GM18502 (cell line): Measurements from ENCODE around the gene MEGF9.

Source experiments
- ATAC-seq: cut with Tn5 transposase; IDR thresholded peaks from one replicate; pipeline ENCODE4 v1.9.1; 2021; ENCODE audit warnings: mild to moderate bottlenecking; ENCODE audit not compliant: unreplicated experiment, poor library complexity

MEGF9 gene

DNA sequence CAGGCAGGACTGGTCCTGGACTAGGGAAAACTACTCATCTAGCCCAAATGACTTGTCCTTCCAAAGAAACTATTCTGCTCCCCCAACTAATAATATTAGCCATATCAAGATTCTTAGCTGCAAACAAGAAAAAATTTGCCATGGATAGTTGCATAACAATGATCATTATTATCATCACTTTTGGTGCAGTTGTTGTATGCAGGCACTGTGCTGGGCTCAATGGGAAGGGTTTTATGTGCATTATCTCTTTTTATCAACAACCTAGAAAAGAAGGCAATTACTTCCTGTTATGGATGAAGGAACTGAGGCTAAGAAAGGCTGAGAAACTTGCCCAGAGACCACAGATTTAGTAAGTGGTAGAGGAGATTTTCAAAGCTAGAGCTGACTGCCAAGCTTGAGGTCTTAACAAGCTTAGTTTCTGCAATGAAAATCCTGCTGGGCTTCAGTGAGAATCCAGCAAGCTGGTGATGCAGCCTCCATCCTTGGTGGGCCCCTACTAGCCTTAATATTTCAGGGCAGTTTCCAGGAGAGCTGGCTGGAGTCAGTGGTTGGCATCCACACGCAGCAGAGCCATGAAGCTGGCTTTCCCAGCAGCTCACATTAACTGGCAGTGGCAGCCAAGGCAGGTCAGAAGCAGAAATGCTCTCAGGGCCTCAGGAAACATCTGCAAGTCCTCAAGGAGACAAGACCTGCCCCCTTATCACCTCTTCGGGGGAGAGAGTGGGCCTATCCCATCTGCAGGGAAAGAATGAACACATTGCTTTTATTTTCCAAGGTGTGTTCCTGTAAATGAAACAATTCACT lies 20.5 kb upstream of the MEGF9 start:
- ATAC-seq: no peak

GRCh38 chr9:120733190-120733589 lies 18.9 kb upstream of the MEGF9 start:
- no peak for ATAC-seq

GRCh38 chr9:120730654-120731514 lies 16.6 kb upstream of the MEGF9 start:
- no peak for ATAC-seq

- no peak for ATAC-seq
These were observed 15.5 kb upstream of the MEGF9 start for GRCh38 chr9:120729791-120730241.

- ATAC-seq: no peak
These were observed 12.2 kb upstream of the MEGF9 start for GRCh38 chr9:120726484-120726883.

- ATAC-seq: no peak
These were observed 11.6 kb upstream of the MEGF9 start for GRCh38 chr9:120725907-120726306.

GRCh38 chr9:120724757-120725400 lies 10.6 kb upstream of the MEGF9 start:
- no peak for ATAC-seq

DNA sequence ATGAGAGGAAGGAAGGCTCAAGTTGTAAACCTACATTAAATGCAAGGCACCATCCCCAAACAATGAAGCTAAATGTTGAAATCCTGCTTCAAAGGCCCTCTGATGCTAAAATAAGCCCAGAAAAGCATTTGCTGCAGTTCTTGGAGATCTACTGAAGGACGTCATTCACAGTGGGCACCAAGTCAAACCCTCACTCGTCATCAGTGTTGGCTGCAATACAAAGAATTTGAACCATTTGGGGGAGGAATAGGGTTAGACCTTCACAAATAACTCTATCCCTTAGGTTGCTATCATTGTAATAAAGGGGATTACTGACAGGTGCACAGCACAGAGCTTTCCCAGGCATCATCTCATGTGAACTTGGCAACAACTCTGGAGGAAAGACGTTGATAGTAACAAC lies 9.3 kb upstream of the MEGF9 start:
- no peak for ATAC-seq

- no peak for ATAC-seq
These were observed 6.1 kb upstream of the MEGF9 start for GRCh38 chr9:120720404-120720803.

GRCh38 chr9:120718316-120718715 lies 4.0 kb upstream of the MEGF9 start:
- ATAC-seq: no peak

DNA sequence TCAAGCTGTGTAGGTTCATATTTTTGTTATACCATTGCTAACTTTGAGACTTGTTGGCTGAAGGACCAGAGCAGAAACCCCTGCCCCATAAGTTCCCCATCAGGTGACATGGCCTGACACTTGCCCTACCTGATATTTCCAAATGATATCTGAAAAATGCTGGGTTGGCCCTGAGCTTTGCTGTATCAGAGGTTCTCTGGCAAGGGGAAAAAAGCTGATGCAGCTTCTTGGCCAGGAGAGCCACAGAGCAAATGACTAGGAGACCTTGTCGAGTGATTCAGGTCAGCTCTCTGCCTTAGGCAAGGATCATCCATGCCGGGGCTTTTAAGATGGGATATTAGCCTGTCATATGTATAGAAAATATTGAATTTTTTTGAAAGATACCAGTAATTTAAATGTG lies 2.9 kb upstream of the MEGF9 start:
- no peak for ATAC-seq

DNA sequence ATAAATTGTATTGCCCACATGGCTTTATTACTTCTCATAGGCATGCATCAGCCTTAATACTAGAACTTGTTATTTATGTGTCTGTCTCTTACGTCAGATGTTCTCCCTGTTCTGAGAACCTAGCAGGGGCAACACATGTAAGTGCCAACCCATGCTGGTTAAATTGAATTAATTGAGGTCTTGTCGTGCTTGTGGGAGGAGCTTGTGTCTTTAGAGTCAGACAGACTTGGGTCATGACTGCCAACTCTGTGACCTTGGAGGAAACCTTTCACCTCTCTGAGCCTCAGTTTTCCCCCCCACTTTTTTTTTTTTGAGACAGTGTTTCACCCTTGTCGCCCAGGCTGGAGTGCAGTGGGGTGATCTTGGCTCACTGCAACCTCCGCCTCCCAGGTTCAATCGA lies 2.2 kb upstream of the MEGF9 start:
- ATAC-seq: no peak

- no peak for ATAC-seq
These were observed 1.2 kb upstream of the MEGF9 start for GRCh38 chr9:120715389-120715924.

- peak; percentile 39 for ATAC-seq
These were observed 647 bp upstream of the MEGF9 start for GRCh38 chr9:120714846-120715388.

- no peak for ATAC-seq
These were observed 798 bp downstream of the MEGF9 start for GRCh38 chr9:120713257-120714087.

DNA sequence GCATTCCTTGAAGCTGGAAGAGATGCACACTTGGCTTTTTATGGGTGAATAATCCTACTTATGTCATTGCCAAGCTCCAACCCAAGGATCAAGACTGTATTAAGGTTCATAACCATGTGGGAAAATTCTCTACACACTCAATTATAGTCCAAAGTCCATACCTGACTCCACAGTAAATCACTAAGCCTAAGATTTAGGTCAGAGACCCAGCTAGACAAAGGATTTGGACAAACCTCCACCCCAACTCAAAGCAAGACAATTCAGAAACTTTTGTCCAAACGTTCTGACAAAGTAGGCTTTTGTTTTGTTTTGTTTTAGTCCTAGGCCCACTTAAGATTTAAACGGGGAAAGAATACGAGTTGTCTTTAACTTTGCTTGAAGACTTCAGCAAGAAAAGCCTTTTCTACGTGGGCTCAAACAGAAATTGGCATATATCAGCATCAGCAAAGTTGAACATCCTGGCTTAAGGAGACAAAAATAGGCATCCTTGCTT lies 1.7 kb downstream of the MEGF9 start:
- no peak for ATAC-seq

DNA sequence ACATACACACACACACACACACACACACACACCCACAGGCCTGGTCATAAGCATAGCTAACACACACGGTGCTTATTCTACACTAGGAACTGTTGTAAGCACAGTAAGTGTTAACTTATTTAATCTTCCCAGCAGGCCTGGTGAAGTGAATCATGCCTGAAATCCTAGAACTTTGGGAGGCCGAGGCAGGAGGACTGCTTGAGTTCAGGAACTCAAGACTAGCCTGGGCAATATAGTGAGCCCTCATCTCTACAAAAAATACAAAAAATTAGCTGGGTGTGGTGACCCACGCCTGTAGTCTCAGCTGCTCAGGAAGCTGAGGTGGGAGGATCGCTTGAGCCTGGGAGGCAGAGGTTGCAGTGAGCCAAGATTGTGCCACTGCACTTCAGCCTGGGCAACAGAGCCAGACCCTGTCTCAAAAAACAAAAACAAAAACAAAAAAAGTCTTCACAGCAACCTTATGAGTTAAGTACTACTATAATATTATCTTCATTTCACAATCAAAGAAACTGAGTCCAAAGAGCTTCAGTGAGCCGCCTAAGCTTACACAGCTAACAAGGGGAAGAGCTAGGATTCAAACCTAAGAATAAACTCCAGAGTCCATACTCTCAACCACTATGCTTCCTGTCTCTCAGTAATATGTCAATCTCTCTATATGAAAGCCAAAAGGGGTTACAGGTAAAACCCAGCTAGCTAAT lies 2.3 kb downstream of the MEGF9 start:
- no peak for ATAC-seq

GRCh38 chr9:120711354-120711753 lies 2.9 kb downstream of the MEGF9 start:
- no peak for ATAC-seq
